IPS-18c (cell line): ENCODE results near the gene GCN1.

Experiments
- H3K4me3 ChIP-seq: 2 replicates; pipeline ENCODE4 v1.7.0; 2013; ENCODE audit warnings: low read depth, mild to moderate bottlenecking, low read length, moderate library complexity; ENCODE audit not compliant: insufficient read depth
- H3K9me3 ChIP-seq: one replicate; pipeline ENCODE4 v1.6.1; 2013; ENCODE audit warnings: mild to moderate bottlenecking, low read length, moderate library complexity; ENCODE audit not compliant: control insufficient read depth, insufficient read depth

Gene GCN1

GRCh38 chr12:120141336-120141735 lies 53.2 kb downstream of the GCN1 start:
- H3K4me3 ChIP-seq: no peak overlapping the region
- H3K9me3 ChIP-seq: peaks cover 2% of the 10 kb centered on the region

DNA sequence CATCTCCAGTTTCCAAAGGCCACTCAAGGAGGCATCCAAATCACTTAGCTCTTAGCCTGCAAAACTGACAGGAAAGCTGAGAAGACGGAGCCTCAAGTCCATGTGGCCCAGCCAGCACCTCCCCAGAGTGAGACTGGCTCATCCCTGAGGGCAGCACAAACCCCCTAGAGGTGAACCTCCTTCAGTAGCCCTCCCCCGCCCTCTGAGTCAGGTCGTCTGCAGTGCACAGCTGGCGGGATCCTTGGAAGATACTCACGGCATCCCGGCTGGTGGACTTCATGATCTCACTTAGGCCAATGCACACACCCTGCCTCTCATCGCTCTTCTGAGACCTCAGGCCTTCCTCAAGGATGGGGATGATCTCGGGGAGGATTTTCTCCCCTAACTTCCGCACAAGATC lies 53.9 kb downstream of the GCN1 start:
- H3K4me3 ChIP-seq: no peak overlapping the region

DNA sequence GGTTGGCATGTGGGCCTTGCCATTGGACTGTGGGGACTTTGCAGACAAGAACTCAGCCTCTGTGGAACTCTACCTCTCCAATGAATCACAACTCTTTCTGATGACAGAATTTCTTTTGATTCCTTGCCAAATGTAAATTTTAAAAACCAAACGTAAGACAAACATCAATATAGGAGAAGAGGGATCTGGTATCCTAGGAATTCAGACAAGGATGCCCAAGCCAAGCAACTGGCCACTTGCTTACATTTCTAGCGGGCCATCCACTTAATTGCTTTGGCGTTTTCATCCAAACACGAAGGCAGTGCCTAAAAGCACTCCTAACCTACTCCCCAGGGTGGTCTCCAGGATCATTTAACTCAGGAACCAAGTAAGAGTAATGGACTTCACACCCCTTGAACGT lies 54.6 kb downstream of the GCN1 start:
- Histone ChIP-seq H3K4me3 (no peak overlapping the region), H3K9me3 (peaks cover 2% of the 10 kb centered on the region)

More for the DNA sequence above, 53.9 kb downstream of the GCN1 start:
- peaks cover 2% of the 10 kb centered on the region for H3K9me3 ChIP-seq

DNA sequence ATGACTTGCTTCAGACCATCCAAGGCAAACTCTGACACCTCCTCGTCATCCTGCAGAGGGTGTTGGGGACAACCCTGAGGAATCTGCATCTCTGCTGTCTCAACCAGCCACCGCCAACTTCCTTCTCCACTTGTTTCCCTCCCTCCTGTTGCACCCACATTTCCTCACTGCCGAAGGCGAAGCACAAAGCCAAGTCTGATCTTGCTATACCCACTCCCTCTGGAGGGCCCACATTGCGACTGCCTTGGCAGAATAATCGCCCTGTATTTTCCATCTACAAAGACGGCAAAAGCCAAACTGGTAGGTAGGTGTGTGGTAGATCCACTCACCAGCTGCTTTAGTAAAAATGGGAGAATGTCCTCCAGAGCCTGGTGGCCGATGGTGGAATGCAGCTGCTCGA lies 56.1 kb downstream of the GCN1 start:
- Histone ChIP-seq H3K4me3 (no peak overlapping the region), H3K9me3 (no peaks in the 10 kb centered on the region)

DNA sequence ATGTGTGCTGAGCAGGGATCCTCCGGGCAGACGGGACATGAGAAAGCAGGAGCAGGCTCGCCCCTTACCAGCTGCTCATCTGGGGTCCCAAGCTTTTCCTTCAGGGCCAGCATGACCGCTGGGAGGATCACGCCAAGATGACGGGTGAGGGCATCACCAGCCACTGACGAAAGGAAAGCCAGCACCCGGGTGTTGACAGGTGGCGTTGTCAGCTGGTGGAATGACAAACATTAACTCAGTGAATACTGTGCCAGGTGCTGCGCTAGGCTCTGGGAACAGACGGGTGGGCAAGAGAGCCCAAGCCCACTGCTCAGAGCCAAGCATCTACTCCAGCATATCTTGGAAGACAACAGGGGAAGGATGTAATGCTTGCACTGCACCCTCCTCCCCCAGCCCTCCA lies 56.7 kb downstream of the GCN1 start:
- Histone ChIP-seq H3K4me3 (no peak overlapping the region), H3K9me3 (no peaks in the 10 kb centered on the region)

GRCh38 chr12:120136093-120136770 lies 58.3 kb downstream of the GCN1 start:
- H3K4me3 ChIP-seq: no peak overlapping the region
- no peaks in the 10 kb centered on the region for H3K9me3 ChIP-seq

- H3K9me3 ChIP-seq: no peaks in the 10 kb centered on the region
- no peak overlapping the region for H3K4me3 ChIP-seq
Observed at GRCh38 chr12:120134307-120134980, 60.1 kb downstream of the GCN1 start.

- Histone ChIP-seq H3K9me3 (no peaks in the 10 kb centered on the region), H3K4me3 (no peak overlapping the region)
Observed at GRCh38 chr12:120132863-120133385, 61.6 kb downstream of the GCN1 start.

DNA sequence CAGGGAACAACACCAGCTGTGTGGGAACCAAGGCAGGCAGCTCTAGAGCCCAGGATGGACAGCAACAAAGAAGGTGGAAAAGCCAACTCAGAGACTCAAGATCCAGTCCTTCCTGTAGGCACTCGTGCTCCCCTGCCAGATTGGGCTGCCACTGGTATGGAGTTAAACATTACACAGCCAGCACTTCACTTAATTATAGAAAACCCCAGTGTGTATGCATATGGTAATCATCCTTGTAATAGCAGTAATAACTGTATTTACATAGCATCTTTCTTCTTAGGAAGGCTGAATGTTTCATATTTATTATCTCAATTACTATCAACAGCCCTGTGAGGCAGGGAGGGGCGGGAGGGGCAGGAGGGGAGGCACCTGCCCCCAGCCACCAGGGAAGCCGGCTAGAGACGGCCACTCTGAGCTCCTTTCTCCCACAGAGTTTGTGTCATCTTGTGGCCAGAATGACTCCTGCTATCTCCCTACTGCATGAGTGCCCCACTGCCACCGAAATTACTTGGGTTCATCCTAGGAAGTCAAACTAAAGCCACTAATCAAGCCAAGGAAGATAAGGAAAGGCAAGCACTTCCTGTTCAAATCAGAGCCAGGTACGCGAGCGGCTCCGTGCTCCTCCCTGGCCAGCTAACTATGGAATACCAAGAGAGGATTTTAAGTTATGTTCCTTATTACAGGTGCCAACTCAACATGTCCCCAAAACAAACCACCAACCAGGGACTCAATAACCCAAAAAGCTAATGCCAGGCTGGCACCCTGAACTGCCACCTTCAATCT lies 62.3 kb downstream of the GCN1 start:
- Histone ChIP-seq H3K4me3 (no peak overlapping the region), H3K9me3 (no peaks in the 10 kb centered on the region)

DNA sequence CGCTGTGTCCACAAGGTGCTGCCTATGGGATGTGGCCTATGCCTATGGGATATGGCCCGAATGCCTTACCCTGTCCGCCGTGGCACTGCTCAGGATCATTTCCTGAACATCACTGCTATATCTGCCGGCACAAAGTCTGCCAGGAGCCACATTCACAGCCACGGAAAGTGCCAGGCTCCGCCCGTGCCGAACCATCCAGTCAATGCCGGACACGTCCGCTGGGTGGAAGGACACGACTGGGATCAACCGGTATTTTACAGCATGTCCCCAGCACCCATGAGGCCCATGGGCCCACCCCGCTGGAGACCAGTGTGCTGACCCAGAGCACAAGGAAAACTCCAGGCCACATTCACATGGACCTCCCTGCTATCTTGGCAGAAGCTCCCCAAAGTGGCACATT lies 63.4 kb downstream of the GCN1 start:
- H3K9me3 ChIP-seq: no peaks in the 10 kb centered on the region

GRCh38 chr12:120130011-120130410 lies 64.5 kb downstream of the GCN1 start:
- Histone ChIP-seq H3K4me3 (no peak overlapping the region), H3K9me3 (no peaks in the 10 kb centered on the region)

More for the DNA sequence above, 63.4 kb downstream of the GCN1 start:
- H3K4me3 ChIP-seq: no peak overlapping the region

- Histone ChIP-seq H3K4me3 (no peak overlapping the region), H3K9me3 (no peaks in the 10 kb centered on the region)
Observed at GRCh38 chr12:120126635-120127005, 67.9 kb downstream of the GCN1 start.

GRCh38 chr12:120125792-120126634 lies 68.5 kb downstream of the GCN1 start:
- Histone ChIP-seq H3K4me3 (no peak overlapping the region), H3K9me3 (no peaks in the 10 kb centered on the region)

- Histone ChIP-seq H3K9me3 (no peaks in the 10 kb centered on the region), H3K4me3 (no peak overlapping the region)
Observed at GRCh38 chr12:120125029-120125428, 69.5 kb downstream of the GCN1 start.

DNA sequence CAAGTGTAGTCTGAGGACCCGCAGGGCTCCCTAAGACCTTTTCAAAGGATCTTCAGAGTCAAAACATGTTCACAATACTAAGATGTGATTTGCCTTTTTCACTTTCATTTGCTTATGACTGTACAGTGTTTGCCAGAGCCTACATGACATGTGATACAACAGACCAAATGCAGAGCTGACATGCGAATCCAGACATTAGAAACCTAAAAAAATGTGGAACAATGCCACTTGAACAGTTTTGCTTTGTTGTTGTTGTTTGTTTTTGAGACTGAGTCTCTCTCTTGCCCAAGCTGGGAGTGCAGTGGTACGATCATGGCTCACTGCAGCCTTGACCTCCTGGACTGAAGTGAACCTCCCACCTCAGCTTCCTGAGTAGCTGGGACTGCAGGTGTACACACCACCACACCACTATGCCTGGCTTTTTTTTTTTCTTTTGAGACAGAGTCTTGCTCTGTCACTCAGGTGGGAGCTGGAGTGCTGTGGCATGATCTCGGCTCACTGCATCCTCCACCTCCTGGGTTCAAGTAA lies 72.7 kb downstream of the GCN1 start:
- H3K9me3 ChIP-seq: no peaks in the 10 kb centered on the region
- no peak overlapping the region for H3K4me3 ChIP-seq

- Histone ChIP-seq H3K9me3 (no peaks in the 10 kb centered on the region), H3K4me3 (no peak overlapping the region)
Observed at GRCh38 chr12:120121343-120121742, 73.2 kb downstream of the GCN1 start.
